SK-N-SH treated with all-trans-retinoic acid at 6 μM for 48 hours (cell line): ENCODE measurements around the gene KCNAB3.
"Not testable (repeated sequence)": the region's sequence is repeated elsewhere in the genome, so short reads cannot be mapped to it uniquely, and the experiment has no call there.

Source experiments
- ARNTL ChIP-seq: fragments of 450-650 bp; formaldehyde crosslinking; IDR thresholded peaks from 2 replicates; pipeline ENCODE4 v1.5.0; 2020; ENCODE audit warnings: low read depth, mild to moderate bottlenecking, moderate library complexity, borderline replicate concordance
- GLIS3 ChIP-seq: fragments of 250-450 bp; sonication (Bioruptor Pico); IDR thresholded peaks from 2 replicates; pipeline ENCODE4 v1.5.0; 2020; ENCODE audit warnings: mild to moderate bottlenecking, moderate library complexity
- TSHZ2 ChIP-seq: fragments of 250-450 bp; sonication (Bioruptor Pico); IDR thresholded peaks from 2 replicates; pipeline ENCODE4 v1.5.0; 2020; ENCODE audit warnings: mild to moderate bottlenecking, moderate library complexity
- ZNF70 ChIP-seq: fragments of 450-650 bp; formaldehyde crosslinking; IDR thresholded peaks from 2 replicates; pipeline ENCODE4 v1.5.0; 2020; ENCODE audit warnings: mild to moderate bottlenecking, moderate library complexity
- TF ChIP-seq, protein P1 (sequence below): fragments of 250-450 bp; sonication (Bioruptor Pico); IDR thresholded peaks from 2 replicates; pipeline ENCODE4 v1.5.1; 2020; ENCODE audit warnings: low read depth, mild to moderate bottlenecking, moderate library complexity

- TF ChIP-seq, protein P1, sequence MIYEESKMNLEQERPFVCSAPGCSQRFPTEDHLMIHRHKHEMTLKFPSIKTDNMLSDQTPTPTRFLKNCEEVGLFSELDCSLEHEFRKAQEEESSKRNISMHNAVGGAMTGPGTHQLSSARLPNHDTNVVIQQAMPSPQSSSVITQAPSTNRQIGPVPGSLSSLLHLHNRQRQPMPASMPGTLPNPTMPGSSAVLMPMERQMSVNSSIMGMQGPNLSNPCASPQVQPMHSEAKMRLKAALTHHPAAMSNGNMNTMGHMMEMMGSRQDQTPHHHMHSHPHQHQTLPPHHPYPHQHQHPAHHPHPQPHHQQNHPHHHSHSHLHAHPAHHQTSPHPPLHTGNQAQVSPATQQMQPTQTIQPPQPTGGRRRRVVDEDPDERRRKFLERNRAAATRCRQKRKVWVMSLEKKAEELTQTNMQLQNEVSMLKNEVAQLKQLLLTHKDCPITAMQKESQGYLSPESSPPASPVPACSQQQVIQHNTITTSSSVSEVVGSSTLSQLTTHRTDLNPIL (CRISPR knock-in tag): not testable (repeated sequence)
- TF ChIP-seq ZNF70 (CRISPR knock-in tag); ARNTL (CRISPR knock-in tag); GLIS3; TSHZ2 (CRISPR knock-in tag): not testable (repeated sequence)
Observed at GRCh38 chr17:7953266-7953665, 23.6 kb upstream of the KCNAB3 start.
